Occipital lobe (tissue), 2 donors: ENCODE measurements around the gene MPZL1. TPM values are rescaled to one million over a fixed set of nuclear protein-coding genes. Genes with fewer than 3 reads are reported as not detected.
A peak's percentile ranks its signal among the peaks of the same experiment; 100 is the strongest.

ENCODE experiments used
- DNase-seq: peaks from one replicate; lab custom pipeline; 2025; lab: John Stamatoyannopoulos, UW
- total RNA-seq: library from RNA; depleted of rRNA; stranded (reverse); fragments of >200 nt; gene quantifications from one replicate; pipeline ENCODE4 v1.2.3, GENCODE V29; 2014

MPZL1 gene
- total RNA-seq, 1 donor from 2014 or later, result 278 TPM

DNA sequence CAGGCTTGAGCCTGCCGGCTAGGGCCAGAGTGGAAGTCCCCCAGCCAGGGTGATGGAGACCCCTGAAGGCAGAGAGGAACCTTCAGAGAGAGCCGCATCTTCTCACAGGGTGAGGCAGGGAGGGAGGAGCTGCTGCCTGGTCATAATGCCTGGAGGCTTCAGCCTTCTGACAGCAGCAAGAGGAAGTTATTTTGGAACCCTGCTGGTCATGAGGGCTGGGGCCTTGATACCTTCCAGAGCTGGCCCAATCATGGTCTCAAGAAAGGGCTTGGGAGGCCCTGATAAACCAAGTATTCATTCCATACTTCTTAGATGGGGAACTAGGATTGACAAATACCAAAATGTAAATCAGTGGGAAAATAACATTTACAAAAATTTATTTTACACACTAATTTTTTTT, 26.6 kb upstream of the MPZL1 start:
- DNase-seq, result no peak

DNA sequence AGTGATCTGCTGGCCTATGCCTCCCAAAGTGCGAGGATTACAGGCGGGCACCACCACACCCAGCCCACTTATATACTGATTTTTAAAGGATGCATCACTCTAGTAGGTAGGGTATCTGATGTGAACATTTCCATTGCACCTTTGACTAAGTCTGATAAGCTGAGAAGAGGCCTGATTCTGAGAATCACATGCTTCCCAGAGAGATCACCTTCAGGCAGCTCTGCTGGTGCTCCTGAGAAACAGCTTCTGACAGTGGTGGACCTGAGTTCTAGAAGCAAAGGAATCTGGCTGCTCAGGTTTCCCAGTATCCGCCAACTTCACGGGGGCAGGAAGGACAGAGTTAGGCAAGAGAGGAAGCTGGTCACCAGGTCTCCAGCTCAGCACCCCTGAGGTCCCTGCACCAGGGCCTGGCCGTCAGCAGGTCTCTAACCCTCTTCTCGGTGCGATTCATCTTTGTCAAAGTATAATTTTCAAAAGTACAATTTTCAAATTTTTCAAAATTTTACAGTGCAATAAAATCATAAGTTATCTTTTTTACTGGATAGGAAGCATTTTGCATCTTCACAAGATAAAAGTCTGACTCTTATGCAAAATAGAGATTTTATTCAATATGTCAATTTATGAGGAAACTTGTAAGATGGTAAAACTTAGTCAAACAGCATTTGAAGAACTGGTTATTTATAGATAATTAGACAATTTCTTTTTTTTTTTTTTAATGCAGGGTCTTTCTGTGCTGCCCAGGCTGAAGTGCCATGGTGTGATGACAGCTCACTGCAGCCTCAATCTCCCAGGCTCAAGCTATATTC, 25.8 kb upstream of the MPZL1 start:
- DNase-seq, result no peak

- peak; percentile 20 for DNase-seq
These were observed 24.1 kb upstream of the MPZL1 start for GRCh38 chr1:167697667-167698141.

DNA sequence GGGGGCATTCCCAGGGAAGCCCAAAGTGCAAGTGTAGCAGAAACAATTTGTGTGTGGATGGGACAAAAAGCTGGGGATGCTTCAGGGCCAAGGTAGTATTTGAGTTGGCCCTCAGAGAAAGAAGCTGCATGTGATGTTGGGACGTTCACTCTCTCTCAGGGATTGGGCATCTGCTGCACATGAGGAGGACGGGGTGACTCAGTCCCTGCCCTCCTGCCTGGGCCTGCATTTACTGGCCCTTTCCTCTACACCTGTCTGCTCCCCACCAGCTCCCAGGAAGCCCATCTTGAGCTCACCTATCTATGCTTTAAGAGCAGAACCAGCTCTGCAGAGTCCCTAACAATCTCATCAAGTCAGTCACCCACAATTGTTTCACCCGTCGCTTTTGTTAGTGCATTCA, 23.5 kb upstream of the MPZL1 start:
- no peak for DNase-seq

DNA sequence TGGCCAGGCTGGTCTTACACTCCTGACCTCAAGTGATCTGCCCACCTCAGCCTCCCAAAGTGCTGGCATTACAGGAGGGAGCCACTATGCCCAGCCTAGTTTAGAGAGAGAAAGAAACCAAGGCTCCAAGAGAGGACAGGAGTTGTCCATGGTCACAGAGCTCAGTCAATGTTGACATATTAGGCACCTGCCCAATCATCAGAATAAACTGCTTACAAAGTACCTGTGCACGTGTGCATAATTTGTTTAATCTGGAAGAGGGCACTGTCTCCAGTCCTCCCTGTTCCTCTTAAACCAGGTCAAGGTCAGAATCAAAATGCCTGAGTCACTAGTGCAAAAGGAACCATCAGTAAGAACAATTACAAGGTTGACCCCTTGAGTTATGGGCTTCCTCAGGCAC, 20.3 kb upstream of the MPZL1 start:
- DNase-seq, result no peak

- no peak for DNase-seq
These were observed 18.2 kb upstream of the MPZL1 start for GRCh38 chr1:167703557-167703956.

GRCh38 chr1:167704715-167705114, 17.1 kb upstream of the MPZL1 start:
- no peak for DNase-seq

- DNase-seq, result no peak
These were observed 16.5 kb upstream of the MPZL1 start for GRCh38 chr1:167705250-167705649.

DNA sequence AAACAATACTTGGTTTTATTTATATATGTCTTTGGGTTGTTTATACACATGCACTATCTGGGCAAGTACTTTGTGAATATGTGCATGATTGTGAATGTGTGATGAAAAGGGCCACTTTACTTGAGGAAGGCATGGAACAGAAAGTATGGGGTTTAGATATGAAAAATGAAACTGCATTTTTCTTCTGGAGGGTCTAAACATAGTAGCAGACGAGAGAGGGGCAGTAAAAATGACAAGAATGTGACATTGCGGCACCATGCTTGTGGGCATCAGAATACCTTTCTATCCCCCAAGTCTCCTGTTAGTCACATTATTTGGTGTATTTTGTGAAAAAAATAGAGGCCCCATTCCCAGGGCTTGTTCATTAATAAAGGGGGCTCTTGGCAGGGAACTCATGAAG, 15.4 kb upstream of the MPZL1 start:
- DNase-seq, result no peak

DNA sequence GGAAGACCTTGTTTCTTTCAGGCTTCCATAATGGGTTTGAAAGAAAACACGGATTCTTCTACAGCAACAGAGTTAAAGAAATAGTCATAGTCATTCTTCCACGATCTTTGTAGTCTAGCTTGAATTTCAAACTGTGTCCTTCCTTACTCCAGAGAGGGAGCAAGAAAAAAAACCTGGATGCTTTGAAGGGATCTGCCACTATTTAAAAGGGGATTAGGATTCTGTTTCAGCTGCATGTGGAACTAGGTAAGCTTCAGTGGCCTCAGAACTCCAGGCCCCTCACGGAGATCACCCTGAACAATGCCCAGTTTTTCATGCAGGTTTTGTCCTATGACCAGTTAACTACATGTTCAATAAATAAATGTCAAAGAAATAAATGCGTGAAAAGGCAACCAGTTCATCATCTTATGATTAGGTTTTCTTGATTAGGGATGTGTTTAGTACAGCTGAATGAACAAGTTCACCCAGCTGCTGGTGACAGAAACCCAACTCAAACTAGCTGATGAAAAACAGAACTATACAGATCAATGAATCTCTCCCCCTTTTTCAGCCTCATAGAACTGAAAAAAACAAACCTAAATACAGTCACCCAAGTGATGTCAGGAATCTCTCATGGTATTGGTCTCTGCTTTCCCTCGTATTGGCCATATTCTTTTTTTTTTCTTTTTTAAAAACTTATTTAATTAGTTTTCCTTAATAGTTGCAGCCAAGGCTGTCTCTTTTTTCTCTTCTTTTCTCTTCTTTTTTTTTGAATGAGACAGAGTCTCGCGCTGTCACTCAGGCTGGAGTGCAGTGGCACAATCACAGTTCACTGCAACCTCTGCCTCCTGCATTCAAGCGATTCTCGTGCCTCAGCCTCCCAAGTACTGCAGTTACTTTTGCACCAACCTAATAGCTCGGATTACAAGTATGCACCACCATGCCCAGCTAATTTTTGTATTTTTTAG, 14.6 kb upstream of the MPZL1 start:
- DNase-seq, result no peak

DNA sequence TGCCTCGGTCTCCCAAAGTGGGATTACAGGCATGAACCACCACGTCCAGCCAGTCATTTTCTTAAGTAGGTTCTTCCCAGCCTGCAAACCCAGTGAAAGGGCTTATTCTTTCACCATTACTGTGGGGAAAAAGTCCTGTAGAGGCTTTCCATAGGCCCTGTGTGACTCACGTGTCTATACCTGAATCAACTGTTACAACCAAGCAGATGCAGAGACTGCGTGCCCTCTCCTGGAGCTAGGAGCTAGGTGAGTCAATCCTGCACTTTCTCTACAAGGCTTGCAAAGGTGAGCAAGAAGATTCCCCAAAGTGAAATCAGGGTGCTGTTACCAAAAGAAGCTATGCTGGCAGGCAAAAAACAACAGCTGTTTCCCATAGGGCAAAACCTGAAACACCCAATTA, 13.8 kb upstream of the MPZL1 start:
- no peak for DNase-seq

DNA sequence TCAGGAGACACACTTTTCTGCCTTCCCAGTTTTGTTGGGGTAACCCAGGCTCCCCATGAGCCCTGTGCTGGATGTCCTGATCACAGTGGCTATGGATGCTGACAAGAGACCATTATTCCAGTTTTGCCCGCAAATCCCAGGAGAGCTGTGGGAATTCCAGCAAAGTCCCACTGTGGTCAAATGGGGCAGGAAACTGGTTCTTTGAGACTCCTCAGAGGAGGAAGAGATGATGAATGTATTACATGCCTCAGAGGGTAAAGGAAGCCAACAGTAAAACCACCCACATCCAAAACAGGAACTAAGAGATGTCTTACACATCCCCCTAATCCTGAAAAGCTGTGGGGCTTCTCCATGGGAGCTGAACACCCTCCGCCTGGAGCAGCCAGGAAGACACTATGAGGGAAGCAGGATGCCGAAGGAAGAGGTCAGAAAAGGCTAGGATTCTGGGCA, 12.8 kb upstream of the MPZL1 start:
- DNase-seq, result no peak

DNA sequence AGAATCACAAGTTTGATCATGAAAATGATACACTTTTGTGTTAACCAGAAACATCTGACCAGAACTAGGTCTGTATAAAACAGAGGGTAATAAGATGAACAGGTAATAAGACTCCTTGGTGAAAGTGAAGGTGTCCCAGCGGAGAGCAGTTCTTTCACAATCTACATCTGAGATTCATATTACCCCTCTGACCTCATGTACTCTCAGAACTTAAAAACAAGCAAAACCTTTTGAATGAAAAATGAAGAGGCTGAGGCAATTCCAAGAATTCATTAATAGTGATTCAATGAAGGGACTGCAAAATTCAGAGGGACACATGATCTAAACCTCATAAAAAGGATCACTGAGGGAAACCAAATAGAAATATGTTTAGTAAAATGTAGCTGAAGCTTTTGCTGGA, 10.9 kb upstream of the MPZL1 start:
- DNase-seq, result no peak

DNA sequence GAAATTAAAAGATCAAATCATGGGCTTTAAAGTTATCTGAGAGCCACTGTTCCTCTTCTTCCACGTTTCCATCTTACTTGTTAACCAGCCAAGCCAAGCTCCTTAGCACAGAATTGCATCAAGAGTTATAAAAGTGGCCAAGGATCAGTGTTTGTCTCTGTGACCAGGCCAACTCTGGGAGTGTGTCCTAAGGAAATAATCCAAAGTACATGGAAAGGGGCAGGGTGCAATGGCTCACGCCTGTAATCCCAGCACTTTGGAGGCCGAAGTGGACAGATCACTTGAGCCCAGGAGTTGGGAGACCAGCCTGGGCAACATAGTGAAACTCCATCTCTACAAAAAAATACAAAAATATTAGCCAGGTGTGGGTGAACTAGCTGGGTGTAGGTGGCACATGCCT, 10.0 kb upstream of the MPZL1 start:
- no peak for DNase-seq

GRCh38 chr1:167713330-167714081, 8.3 kb upstream of the MPZL1 start:
- DNase-seq, result no peak

DNA sequence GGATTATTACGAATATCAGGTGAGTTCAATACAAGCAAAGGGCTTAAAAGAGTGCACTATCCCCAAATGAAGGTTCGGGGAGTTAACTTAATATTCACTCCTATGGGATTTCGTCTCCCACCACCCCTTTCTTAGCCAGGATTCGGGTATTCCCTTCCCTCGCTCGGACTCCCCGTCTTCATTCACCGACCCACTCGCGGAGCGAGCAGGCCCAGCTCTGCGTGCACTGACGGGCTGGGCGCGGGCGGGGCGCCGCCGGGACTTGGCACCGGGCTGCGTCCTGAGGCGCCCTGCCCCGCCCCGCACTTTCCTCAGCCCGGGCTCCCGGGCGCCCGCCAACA, 7.7 kb upstream of the MPZL1 start:
- no peak for DNase-seq

GRCh38 chr1:167714439-167715156, 7.2 kb upstream of the MPZL1 start:
- peak; percentile 80 for DNase-seq

DNA sequence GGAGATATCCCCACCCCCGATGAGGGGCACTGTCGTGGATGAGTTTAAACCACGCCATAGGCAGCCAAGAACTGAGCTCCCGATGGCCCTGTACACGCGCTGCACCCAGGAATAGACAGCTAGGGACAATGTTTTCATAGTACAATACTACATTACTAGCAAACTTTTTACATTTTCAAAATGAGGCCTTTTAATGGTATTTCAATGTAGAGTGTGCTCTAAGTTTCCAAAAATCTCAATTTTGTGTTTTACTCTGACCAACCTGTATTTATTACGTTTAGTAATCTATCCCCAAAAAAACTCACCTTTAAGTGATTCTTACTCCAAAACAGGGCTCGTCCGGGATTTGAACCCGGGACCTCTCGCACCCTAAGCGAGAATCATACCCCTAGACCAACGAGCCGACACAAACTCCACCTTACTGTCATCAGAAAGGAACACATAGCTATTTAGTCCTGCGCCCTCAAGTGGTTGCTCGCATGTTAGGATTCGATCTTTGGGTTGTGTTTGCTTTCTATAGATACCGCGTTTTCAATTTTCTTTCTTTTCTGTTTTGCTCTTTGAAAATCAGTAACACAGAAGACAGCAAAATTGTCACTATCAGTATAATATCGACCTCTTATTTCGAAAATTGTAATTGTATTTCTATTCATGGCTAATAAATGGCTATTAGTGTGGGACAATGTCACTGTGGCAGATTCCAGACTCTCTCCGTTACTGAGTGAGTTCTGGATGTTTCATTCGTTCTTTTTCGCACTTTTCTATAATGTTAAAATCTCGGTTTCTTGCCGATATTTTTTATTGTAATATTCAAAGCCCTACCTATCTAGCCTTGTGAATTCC, 6.4 kb upstream of the MPZL1 start:
- peak; percentile 77 for DNase-seq

GRCh38 chr1:167716000-167716271, 5.8 kb upstream of the MPZL1 start:
- no peak for DNase-seq

GRCh38 chr1:167717351-167717750, 4.4 kb upstream of the MPZL1 start:
- DNase-seq, result no peak
